NB4 (cell line): Measurements from ENCODE around the gene KIF1A.

Experiments
- POLR2A ChIP-seq: IDR thresholded peaks from 2 replicates; pipeline ENCODE4 v1.6.1; 2011; ENCODE audit warnings: mild to moderate bottlenecking; ENCODE audit not compliant: insufficient read length; ENCODE audit errors: extremely low read depth
- TF ChIP-seq, protein P1 (sequence below): IDR thresholded peaks from one replicate; pipeline ENCODE4 v1.5.1; 2012; ENCODE audit warnings: low read depth, low read length

DNA sequence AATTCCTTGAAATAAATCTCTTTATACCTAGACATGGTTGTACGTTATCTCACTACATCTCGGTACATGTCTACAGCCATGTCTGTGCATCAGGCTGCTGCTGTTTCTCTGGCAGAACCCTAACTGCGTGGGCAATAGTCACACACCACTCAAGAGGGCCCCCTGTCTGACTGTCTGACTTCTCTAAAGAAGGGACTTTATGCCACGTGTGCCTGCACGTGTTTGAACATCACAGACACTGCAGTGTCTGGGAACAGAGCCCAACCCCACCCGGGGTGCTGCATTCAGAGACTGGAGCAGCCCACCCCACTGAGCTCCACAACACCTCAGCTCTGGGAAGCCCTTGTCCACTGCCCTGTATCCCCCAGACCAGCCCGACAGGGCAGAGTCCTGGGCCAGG lies 55.0 kb downstream of the KIF1A start:
- TF ChIP-seq POLR2A, result no peak
- TF ChIP-seq, protein P1, sequence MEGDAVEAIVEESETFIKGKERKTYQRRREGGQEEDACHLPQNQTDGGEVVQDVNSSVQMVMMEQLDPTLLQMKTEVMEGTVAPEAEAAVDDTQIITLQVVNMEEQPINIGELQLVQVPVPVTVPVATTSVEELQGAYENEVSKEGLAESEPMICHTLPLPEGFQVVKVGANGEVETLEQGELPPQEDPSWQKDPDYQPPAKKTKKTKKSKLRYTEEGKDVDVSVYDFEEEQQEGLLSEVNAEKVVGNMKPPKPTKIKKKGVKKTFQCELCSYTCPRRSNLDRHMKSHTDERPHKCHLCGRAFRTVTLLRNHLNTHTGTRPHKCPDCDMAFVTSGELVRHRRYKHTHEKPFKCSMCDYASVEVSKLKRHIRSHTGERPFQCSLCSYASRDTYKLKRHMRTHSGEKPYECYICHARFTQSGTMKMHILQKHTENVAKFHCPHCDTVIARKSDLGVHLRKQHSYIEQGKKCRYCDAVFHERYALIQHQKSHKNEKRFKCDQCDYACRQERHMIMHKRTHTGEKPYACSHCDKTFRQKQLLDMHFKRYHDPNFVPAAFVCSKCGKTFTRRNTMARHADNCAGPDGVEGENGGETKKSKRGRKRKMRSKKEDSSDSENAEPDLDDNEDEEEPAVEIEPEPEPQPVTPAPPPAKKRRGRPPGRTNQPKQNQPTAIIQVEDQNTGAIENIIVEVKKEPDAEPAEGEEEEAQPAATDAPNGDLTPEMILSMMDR, result no peak
